Nephron progenitor cell (in vitro differentiated cells): ENCODE data around the gene DNPEP.

Experiments used
- DNase-seq: peaks from one replicate; pipeline ENCODE4 v3.0.0; 2021
- H3K27ac Mint-ChIP-seq: 2 replicates; pipeline ENCODE4 v1.8.0; 2021; ENCODE audit warnings: mild to moderate bottlenecking, moderate library complexity, mixed read lengths
- H3K27me3 Mint-ChIP-seq: 2 replicates; pipeline ENCODE4 v1.8.0; 2021; ENCODE audit warnings: mild to moderate bottlenecking, low read depth, mixed read lengths; ENCODE audit not compliant: poor library complexity
- H3K36me3 Mint-ChIP-seq: 2 replicates; pipeline ENCODE4 v1.8.0; 2021; ENCODE audit warnings: low read depth, mixed read lengths
- H3K4me1 Mint-ChIP-seq: 2 replicates; pipeline ENCODE4 v1.8.0; 2021; ENCODE audit warnings: mixed read lengths
- H3K4me3 Mint-ChIP-seq: 2 replicates; pipeline ENCODE4 v1.8.0; 2021; ENCODE audit warnings: mild to moderate bottlenecking, moderate library complexity, mixed read lengths
- H3K9me3 Mint-ChIP-seq: 2 replicates; pipeline ENCODE4 v1.8.0; 2021; ENCODE audit warnings: mild to moderate bottlenecking, moderate library complexity, mixed read lengths
- CTCF ChIP-seq: fragments of 200-600 bp; sonication (generic); IDR thresholded peaks from 2 replicates; pipeline ENCODE4 v1.5.0; 2021; ENCODE audit warnings: antibody characterized with exemption

DNPEP gene

GRCh38 chr2:219331560-219332213 lies 56.0 kb downstream of the DNPEP start:
- peak; percentile 95 for DNase-seq
- Mint-ChIP-seq H3K9me3 (peaks cover 6% of the 10 kb centered on the region), H3K4me1 (no peaks in the 10 kb centered on the region), H3K27ac (no peak overlapping the region), H3K36me3 (no peaks in the 10 kb centered on the region), H3K27me3 (peaks cover 96% of the 10 kb centered on the region), H3K4me3 (no peak overlapping the region)
- TF ChIP-seq CTCF: no peak

GRCh38 chr2:219327719-219328118 lies 60.0 kb downstream of the DNPEP start:
- peaks cover 5% of the 10 kb centered on the region for H3K4me1 Mint-ChIP-seq
- H3K27me3 Mint-ChIP-seq: peaks cover 93% of the 10 kb centered on the region
- TF ChIP-seq CTCF: no peak
- H3K27ac Mint-ChIP-seq: no peak overlapping the region
- H3K4me3 Mint-ChIP-seq: no peak overlapping the region
- H3K9me3 Mint-ChIP-seq: no peaks in the 10 kb centered on the region
- no peak for DNase-seq
- no peaks in the 10 kb centered on the region for H3K36me3 Mint-ChIP-seq

GRCh38 chr2:219325657-219326315 lies 61.9 kb downstream of the DNPEP start:
- Mint-ChIP-seq H3K36me3 (no peaks in the 10 kb centered on the region), H3K27ac (no peak overlapping the region), H3K4me3 (no peak overlapping the region), H3K4me1 (peaks cover 5% of the 10 kb centered on the region), H3K27me3 (peaks cover 90% of the 10 kb centered on the region), H3K9me3 (no peaks in the 10 kb centered on the region)
- no peak for DNase-seq
- TF ChIP-seq CTCF: no peak

- peaks cover 5% of the 10 kb centered on the region for H3K4me1 Mint-ChIP-seq
- no peak overlapping the region for H3K4me3 Mint-ChIP-seq
- H3K27ac Mint-ChIP-seq: no peak overlapping the region
- H3K36me3 Mint-ChIP-seq: no peaks in the 10 kb centered on the region
- TF ChIP-seq CTCF: no peak
- peaks cover 87% of the 10 kb centered on the region for H3K27me3 Mint-ChIP-seq
- no peaks in the 10 kb centered on the region for H3K9me3 Mint-ChIP-seq
- no peak for DNase-seq
These were observed 62.6 kb downstream of the DNPEP start for GRCh38 chr2:219325136-219325535.

GRCh38 chr2:219323434-219323833 lies 64.3 kb downstream of the DNPEP start:
- Mint-ChIP-seq H3K9me3 (no peaks in the 10 kb centered on the region), H3K4me1 (peaks cover 5% of the 10 kb centered on the region), H3K36me3 (no peaks in the 10 kb centered on the region), H3K27me3 (peaks cover 79% of the 10 kb centered on the region), H3K27ac (no peak overlapping the region), H3K4me3 (no peak overlapping the region)
- DNase-seq: no peak
- no peak for TF ChIP-seq CTCF
